ENCODE data around the gene CPNE5.

GRCh38 chr6:36814249-36814648, 25.0 kb downstream of the CPNE5 start:
- no peak for TF ChIP-seq CTCF (conservative IDR thresholded peaks at IDR 0.05)
- no peak for TF ChIP-seq ZFX (IDR thresholded peaks at IDR 0.05)
